Vagina (tissue), 2 donors: ENCODE data around the gene AMZ2.
"Not testable (repeated sequence)": the region's sequence is repeated elsewhere in the genome, so short reads cannot be mapped to it uniquely, and the experiment has no call there.

ENCODE experiments used
- POLR2A ChIP-seq, 2 donors: fragments of 450-650 bp; IDR thresholded peaks; one replicate each; pipeline ENCODE4 v1.6.1; 2017; ENCODE audit warnings: antibody characterized with exemption in 2 of 2, mild to moderate bottlenecking in 2 of 2, moderate library complexity in 2 of 2
- POLR2AphosphoS5 ChIP-seq, 2 donors: sonication (generic); formaldehyde crosslinking; IDR thresholded peaks; one replicate each; pipeline ENCODE4 v1.9.0; 2017; ENCODE audit warnings: antibody characterized with exemption in 2 of 2, mild to moderate bottlenecking in 2 of 2, low read depth in 1 of 2; ENCODE audit not compliant: insufficient read depth in 1 of 2
- TF ChIP-seq, protein P1 (sequence below), 3 experiments: fragments of 450-650 bp in 2 of 3; fragments of 200-600 bp in 1 of 3; sonication (generic) in 1 of 3; IDR thresholded peaks; one replicate each; pipeline ENCODE4 v1.5.1; 2017 to 2019; ENCODE audit warnings: antibody characterized with exemption in 3 of 3, mild to moderate bottlenecking in 2 of 3, moderate library complexity in 2 of 3

GRCh38 chr17:68237369-68238163 lies 10.3 kb upstream of the AMZ2 start:
- TF ChIP-seq, protein P1, sequence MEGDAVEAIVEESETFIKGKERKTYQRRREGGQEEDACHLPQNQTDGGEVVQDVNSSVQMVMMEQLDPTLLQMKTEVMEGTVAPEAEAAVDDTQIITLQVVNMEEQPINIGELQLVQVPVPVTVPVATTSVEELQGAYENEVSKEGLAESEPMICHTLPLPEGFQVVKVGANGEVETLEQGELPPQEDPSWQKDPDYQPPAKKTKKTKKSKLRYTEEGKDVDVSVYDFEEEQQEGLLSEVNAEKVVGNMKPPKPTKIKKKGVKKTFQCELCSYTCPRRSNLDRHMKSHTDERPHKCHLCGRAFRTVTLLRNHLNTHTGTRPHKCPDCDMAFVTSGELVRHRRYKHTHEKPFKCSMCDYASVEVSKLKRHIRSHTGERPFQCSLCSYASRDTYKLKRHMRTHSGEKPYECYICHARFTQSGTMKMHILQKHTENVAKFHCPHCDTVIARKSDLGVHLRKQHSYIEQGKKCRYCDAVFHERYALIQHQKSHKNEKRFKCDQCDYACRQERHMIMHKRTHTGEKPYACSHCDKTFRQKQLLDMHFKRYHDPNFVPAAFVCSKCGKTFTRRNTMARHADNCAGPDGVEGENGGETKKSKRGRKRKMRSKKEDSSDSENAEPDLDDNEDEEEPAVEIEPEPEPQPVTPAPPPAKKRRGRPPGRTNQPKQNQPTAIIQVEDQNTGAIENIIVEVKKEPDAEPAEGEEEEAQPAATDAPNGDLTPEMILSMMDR (IDR thresholded peaks at IDR 0.05), result not testable (repeated sequence)
- TF ChIP-seq POLR2A (IDR thresholded peaks at IDR 0.05); POLR2AphosphoS5 (IDR thresholded peaks at IDR 0.05; ENCODE audit: insufficient read depth in 1 of 2, low read depth in 1 of 2): not testable (repeated sequence)
